ENCODE measurements around the gene IKZF1.
"Not testable (repeated sequence)": the region's sequence is repeated elsewhere in the genome, so short reads cannot be mapped to it uniquely, and the experiment has no call there.

IKZF1 gene

DNA sequence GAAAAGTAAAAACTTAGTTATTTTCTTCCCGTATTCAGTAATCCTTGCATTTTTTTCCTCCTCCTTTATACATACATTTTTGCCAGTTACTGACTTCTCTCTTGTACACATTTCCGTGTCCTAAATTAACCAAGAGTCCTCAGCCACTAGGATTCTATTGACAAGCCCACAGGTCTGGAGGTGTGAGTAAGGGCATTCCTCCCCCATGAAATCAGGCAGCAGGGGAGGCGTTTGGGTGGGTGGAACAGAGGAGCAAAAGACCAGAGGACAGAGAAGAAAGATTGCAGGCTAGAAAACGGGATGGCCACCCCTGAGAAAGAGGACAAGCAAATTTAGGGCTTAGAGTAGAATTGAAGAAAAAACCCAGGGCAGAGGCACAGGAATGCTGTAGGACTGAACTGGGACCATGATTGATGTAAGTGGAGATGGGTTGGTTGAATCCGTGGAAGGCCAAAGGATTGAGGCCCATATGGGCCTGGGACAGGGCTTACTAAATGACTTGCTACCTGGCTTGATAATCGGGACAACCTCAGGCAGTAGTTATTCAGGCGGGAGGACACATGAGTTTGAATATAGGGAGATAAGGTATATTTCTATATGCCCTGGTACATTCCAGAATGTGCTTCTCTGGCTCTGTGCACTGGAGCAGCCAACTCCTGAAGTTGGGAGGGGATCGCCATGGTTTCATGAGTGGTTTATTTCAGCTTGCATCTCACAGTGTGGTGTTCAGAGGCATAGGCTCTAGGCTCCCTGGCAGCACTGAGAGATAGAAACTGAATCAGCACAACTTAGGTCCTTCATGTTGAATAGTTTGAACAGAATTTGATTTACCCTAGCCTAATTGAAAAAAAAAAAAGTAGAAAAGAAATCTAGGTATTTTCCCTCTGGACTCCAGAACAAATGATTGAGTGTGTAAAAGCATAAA lies 28.0 kb downstream of the IKZF1 start:
- DNase-seq, result no peak

DNA sequence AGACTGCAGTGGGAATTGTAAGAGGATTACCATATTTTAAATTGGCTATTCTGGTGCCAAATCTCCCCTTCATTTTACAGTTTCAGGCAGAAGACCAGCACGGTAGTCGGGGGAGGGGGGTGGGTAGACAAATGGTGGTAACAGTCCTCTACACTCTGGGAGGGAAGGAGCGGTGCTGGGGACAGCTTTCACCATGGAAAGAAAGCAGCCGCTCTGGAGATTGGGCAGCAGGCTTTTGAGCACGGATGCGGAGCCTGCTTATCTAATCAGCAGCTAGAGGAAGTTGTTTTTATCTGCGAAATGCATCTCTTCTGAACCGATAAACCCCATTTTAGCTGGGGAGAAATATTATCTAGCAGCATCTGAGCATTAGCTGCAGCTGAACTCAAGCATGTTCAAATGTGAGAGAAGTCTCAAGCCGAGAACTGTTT lies 28.7 kb downstream of the IKZF1 start:
- no peak for DNase-seq

DNA sequence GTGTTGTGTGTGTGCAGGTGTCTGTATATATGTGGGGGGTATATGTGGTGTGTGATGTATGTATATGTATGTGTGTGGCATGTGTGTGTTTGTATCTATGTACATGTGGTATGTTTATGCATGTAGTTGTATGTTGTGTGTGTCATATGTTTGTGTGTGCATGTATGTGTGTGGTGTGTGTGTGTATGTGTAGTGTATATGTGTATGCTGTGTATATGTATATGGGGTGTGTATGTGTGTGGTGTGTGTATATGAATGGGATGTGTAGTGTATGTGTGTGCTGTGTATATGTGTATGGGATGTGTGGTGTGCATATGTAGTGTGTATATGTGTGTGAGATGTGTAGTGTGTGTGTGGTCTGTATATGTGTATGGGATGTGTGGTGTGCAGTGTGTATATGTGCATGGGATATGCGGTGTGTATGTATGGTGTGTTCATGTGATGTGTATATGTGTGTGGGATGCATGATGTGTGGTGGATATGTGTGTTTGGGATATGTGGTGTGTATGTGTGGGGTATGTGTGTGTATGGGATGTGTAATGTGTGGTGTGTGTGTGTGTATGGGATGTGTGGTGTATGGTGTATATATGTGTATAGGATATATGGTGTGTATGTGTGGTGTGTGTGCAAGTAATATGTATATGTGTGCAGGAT lies 30.0 kb downstream of the IKZF1 start:
- DNase-seq, result no peak

DNA sequence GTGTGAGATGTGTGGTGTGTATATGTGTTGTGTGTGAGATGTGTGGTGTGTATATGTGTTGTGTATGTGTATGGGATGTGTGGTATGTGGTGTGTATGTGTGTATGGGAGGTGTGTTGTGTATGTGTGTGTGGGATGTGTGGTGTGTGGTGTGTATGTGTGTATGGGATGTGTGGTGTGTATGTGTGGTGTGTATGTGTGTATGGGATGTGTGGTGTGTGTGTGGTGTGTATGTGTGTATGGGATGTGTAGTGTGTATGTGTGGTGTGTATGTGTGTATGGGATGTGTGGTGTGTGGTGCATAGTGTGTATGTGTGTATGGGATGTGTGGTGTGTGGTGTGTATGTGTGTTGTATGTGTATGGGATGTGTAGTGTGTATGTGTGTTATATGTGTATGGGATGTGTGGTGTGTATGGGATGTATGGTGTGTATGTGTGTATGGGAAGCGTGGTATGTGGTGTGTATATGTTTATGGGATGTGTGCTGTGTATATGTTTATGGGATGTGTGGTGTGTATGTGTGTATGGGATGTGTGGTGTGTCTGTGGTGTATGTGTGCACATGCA lies 30.8 kb downstream of the IKZF1 start:
- DNase-seq, result no peak

DNA sequence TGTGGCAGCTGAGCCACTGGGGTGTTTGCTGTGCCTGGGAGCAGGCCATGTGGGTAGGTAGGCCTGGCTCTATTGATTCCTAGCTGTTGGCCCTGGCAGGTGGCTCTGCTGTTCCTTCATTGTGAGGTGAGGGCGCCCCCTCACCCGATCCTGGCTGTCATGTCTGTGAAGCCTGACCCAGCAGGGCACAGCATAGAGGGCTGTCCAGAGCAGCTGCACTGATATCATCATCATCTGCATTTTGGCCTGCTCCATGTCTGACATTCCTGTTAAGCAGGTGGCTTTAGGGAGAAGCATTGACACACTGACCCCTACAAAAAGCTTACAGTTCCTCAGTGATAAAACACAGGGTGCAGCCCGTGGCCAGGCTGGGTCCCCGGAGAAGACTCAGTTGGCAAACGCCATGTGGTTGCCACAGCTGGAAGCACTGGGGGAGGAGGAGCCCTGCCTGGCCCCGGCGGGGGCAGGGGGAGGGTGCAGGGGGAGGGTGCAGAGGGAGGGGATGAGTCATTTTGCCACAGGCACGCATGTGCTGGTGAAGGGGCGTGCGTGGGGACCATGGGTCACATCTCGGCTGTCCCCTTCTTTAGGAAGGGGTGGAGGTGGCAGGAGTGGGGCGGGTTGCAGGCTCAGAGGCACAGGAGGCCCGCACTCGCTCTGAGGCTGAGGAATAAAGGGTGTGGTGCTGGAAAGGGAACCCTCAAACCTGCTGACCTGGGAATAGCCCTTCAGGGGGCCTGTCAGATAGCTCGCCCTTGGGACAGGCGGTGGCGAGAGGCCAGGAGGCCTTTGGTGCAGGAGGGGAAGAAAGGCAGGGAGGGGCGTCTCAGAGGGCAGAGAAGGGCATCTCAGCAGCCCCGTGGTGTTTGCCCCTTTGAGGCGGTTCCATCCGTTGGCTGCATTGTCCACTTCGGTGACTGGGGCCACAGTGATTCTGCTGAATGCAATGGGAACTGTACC lies 31.6 kb downstream of the IKZF1 start:
- DNase-seq, result no peak

DNA sequence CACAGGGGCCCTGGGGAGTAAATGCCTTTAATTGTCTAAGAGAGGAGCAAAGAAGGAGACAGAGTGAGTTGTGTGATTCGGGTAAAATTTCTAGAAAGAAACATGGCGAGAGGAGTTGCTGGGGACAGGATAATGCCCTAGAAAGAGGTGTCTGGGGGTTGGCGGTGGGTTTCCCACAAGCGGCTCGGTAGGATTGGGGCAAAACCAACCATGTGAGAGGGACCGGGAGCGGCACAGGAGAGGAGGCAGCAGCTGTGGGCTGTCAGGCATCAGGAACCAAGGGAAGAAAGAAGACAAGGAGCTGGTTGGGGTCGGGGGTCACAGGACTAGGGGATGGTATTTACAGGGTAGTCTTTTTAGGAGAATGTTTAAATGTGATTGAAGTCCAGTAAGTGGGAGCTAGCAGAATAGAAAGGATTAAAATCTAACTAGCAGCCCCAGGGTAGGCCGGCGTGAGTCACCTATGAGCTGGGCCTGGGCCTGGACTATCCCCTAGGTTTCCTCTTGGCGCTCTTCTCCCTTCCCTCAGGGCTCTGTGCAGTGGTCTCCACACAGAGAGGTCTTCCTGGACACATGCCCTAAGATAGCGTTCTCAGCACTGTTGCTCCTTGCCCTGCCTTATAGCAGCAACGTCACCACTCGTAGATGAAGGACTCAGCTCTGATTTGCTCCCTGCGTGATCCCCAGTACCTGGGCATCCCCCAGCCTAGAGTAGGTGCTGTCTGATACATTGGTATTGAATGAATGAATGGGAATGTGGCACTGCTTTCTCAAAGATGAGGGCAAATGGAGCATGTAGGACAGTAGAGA lies 32.6 kb downstream of the IKZF1 start:
- no peak for DNase-seq

DNA sequence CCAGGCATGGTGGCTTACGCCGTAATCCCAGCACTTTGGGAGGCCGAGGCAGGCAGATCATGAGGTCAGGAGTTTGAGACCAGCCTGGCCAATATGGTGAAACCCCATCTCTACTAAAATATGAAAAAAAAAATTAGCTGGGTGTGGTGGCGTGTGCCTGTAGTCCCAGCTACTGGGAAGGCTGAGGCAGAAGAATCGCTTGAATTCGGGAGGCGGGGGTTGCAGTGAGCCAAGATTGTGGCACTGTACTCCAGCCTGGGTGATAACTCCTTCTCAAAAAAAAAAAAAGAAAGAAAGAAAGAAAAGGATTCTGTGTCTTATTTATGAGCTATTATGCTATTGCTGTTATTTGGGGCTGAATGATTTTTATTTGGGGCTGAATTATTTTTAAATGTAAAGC lies 35.0 kb downstream of the IKZF1 start:
- DNase-seq, result not testable (repeated sequence)

DNA sequence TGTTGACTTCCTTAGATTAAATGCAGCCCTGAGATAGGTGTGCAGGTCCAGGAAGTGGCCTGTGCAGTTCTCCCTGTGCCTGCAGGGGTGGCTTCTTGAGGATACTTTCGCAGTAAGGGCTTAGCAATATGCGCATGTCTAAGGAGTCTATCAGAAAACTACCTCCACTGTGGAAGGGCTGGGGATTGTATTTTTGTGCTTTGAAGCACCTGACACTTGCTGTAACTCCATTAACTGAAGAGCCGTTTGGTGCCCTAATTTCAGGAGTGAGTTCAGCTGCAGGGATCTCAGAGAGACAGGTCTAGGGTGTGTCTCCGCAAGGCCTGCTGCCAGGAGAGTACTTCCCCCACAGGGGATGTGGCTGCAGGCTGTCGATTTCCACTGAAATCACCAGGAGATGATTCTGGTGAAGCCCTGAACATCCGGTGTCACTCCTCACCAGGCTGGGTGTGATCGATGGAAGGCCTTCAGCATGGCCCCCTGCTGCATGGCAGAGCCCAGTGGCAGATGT lies 35.5 kb downstream of the IKZF1 start:
- DNase-seq, result no peak

DNA sequence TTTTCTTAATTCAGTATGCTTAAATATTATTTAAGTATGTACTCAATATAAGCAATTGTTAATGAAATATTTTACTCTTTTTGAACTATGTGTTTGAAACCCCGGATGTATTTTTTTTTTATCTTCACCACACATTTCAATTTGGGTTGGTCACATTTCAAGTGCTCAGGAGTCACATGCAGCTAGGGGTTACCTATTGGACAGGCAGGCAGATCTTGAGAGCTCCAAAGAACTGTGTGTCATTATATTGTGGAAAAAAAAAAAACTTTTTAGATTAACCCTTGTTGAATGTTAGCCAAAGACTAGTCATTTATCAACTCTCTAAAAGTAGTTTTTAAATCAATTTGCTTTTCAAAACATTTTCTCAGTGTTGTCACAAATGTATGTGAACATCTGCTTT lies 37.2 kb downstream of the IKZF1 start:
- DNase-seq, result no peak

DNA sequence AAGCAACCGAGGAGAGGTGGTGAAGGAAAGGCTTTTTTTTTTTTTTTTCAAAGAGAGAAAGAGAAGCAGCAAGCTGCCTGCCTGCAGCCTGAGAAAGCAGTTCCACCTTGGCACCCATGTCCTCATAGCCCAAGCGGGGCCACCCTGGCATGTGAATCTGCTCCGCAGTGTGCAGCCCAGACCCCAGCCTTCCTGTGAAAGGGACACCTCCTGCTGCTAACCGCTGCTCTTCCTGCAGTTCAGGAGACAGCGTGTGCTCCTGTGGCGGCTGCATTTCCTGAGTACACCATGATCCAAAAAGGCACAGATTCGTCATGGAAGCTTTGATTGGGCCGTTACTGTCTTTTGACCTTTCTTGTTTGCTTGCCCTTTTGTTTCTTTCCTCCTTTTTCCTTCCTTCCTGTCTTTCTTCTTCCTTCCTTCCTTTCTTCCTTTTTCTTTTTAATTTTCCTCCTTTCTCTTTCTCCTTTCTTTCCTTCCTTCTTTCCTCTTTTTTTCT lies 38.1 kb downstream of the IKZF1 start:
- no peak for DNase-seq

DNA sequence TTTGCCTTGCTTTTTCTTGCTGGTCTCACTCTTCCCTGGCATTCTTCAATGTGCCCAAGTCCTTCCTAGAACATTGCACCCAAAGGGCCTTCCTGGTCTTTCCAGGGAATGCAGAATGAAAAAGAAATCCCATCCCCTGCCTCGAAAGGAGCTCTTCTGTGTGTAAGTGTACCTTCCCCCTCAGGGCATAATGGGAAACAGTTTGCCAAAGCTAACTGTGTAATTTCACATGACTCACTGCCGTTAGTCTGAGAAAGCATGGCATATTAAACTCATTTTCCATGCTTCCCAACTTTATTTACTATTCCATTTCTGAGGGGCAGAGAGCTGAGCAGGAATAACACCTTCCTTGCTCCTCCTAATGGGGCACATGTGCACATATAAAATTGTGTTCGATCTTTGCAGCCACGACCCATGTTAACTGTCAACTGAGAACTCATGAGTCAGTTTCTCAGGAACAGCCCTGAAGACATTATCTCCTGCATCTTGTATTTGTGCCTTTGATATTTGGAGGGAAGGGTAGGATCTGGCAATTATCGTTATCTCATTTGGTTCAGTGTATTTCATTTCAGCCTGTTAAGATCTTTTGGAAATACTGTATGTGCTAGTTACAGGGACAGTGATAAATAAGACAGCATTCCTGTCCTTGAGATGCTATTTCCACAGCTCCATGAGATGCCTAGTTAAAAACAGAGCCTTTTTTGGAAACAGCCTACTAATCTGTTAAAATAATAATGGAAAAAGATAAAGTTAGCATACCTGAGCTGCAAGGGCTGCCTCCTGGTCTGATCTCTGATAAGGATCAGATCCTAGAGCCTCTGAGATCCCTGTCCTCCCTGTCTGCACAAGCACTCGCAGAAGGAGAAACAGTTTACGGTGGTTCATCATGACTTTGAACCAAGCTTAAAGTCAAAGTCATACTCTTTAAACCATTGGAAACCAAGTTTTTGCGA lies 42.3 kb downstream of the IKZF1 start:
- no peak for DNase-seq

DNA sequence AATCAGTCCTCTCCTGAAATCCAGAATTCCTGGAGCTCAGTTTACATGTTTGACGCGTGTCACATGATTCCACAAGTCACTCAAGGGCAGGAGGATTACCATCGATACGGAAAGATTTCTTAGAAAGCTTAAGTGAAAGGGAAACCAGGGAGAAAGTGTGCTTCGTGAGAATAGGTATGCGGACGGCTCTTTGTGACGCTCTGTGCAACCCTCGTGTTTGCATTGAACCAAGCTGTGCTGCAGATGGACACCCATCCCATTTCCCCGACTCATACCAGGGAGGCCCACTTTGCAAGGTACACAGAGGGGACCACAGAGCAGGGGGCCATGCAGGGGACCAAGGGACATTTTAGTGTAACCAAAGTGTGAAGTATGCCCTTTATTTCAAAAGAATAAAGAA lies 43.2 kb downstream of the IKZF1 start:
- DNase-seq, result no peak

DNA sequence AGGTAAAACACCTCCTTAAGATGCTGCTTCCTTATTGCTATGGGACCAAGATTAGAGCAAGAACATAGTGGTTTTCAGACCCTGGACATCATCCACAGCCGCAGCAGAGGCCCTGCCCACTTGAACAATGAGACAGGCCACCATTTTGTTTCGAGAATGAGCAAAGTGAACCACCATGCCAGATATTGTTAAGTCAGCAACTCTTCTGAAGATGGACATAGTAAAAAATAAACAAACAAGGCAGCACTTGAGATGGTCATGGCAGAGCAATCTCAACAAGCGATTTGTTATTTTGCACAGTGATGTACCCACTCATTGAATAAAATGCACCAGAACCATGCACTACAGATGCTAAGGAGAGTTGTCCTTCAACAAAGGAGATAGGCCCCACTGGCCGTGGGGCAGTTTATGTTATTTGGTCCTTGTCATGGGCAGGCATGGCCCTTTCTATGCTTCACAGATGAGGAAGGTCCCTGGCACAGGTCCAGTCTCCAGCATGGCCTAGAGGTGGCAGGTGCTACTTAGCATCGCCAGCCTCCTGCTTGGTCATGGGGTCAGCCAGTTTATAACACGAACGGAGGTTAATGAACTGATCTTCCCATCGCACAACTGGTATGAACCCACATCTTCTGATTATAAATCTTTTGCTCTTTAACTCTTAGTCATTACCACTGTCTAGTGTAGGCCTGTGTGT lies 44.1 kb downstream of the IKZF1 start:
- DNase-seq, result no peak

DNA sequence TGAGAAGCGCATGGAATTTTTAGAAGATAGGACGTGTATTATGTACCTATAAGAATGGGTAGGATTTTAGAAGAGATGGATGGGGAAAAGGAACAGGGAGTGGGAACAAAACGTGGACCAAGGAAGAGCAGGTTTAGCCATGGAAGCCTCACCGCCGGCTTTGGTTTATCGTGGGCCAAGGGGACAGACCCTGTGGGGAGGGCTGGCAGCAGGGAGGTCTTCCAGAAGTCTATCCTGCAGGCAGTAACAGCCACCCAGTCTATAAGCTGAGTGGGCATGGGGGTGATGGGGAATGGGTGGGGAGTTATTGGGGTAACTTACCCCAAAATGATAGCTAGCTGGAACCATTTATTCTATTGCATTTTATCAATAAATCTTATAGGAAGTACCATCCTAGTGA lies 44.9 kb downstream of the IKZF1 start:
- DNase-seq, result no peak

DNA sequence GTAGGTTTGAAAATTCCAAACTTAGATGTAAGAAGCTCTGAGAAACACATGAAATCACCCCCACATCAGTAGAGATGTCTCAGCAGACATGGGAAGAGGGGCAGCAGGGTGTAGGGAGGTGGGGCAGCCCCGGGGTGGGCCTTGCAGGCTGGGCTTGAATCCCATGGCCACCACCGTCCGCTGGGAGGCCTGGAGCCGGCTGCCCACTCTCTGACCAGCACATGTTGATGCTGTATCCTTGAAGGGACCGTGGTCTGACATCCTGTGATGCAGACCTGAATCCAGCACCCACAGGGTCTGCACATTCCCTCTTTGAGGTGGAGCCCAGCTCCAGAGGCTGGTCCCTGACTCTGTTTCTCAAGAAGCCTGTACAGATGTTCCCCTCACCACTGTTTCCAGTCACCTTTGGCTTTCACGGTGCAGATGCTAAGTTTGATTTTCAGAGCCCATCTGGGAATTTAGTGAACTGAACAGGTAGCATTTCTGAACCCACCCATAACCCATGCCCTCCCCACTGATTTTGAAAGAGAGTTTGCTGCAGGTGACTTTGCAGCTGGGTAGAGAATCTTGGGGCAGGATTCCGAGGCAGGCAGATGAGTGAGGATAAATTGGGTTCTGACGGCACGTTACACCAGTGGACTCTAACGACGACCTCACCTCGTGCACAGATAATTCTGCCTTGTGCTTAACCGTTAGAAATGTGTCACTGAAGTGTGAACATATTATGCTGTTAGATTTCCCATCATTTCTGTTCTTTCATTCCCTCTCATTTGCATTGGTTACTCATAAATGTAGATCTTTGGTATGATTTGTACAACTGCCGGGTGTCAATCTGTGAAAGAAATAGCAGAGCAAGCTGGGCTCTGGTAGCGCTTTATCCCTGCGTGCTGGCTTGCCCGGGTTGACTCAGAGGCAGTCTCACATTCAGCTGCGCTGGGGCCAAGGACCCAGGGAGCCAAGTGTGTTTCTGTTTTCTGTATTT lies 45.7 kb downstream of the IKZF1 start:
- peak in 2 of 58 donors; percentile 8 to 35 for DNase-seq

DNA sequence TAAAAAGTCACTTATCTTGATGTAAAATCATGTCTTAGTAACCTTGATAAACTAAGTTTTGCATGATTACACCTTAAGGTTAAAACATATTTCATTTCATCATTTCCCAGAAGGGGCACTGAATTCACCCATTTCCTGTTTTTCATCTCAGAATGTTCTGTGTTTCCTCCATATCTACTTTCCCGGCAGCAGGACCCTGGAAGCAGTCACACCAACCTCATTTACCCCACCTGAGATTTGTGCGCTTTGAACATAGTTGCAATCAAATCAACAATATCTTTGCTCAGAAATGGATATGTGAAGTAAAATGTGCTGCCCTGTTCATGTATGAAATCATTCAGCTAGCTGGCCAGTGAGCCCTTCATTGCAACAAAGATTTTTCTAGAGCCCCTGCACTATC lies 46.8 kb downstream of the IKZF1 start:
- no peak for DNase-seq

DNA sequence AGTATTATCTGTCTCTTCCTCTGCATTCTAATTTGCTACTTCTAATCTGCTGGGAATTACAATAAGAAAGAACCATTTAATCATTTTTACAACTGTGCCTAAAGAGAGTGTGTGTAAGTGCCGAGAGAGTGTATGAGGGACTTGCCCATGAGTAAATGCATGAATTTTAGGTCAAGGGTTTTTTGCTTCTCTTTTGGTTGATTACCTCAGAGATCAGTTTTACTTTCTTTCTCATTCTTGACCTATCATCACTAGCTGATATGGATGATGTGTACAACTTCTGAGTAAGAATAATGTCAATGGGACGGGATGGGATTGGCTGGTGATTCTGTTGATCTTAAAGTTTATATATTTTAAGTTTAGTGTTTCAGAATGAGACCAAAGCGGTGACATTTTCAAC lies 47.8 kb downstream of the IKZF1 start:
- no peak for DNase-seq
